ENCODE results near the gene CAPZA1. TPM values are rescaled to one million over a fixed set of nuclear protein-coding genes. Genes with fewer than 3 reads are reported as not detected.

The CAPZA1 gene
- total RNA-seq, 6 donors from 2014 or later = 91.1 to 196 (median 128) TPM

GRCh38 chr1:112712191-112712590 lies 92.6 kb downstream of the CAPZA1 start:
- 89 to 92% methylated on average over 7 of the region's 7 CpGs for WGBS, 2 donors
- no peaks in the 10 kb centered on the region for H3K27me3 ChIP-seq
- TF ChIP-seq CTCF (IDR thresholded peaks at IDR 0.05) (no peak), EP300 (IDR thresholded peaks at IDR 0.05) (no peak), POLR2AphosphoS5 (IDR thresholded peaks at IDR 0.05) (no peak), POLR2A (IDR thresholded peaks at IDR 0.05) (no peak)
- no peak overlapping the region for H3K4me3 ChIP-seq
- DNase-seq (no peak), ATAC-seq (ENCODE audit: low FRiP score in 2 of 2) (no peak)
- H3K9me3 ChIP-seq = no peaks in the 10 kb centered on the region
- H3K27ac ChIP-seq = no peak overlapping the region
- no peaks in the 10 kb centered on the region for H3K36me3 ChIP-seq
- peaks cover 13 to 34% (median 28%) of the 10 kb centered on the region in 4 donors for H3K4me1 ChIP-seq

GRCh38 chr1:112712701-112713128 lies 93.1 kb downstream of the CAPZA1 start:
- Histone ChIP-seq H3K4me3 (no peak overlapping the region), H3K4me1 (peaks cover 10 to 29% (median 24%) of the 10 kb centered on the region in 4 donors), H3K27ac (no peak overlapping the region), H3K36me3 (no peaks in the 10 kb centered on the region), H3K9me3 (no peaks in the 10 kb centered on the region), H3K27me3 (no peaks in the 10 kb centered on the region)
- 84 to 86% methylated on average over 8 to 9 of the region's 9 CpGs for WGBS, 2 donors
- ATAC-seq (ENCODE audit: low FRiP score in 2 of 2) (no peak), DNase-seq (no peak)
- TF ChIP-seq POLR2AphosphoS5 (IDR thresholded peaks at IDR 0.05) (no peak), EP300 (IDR thresholded peaks at IDR 0.05) (no peak), CTCF (IDR thresholded peaks at IDR 0.05) (no peak), POLR2A (IDR thresholded peaks at IDR 0.05) (no peak)

- H3K4me3 ChIP-seq = peak overlapping the region in 3 of 4 donors; percentile 64 to 75 (median 70)
- H3K27ac ChIP-seq = no peak overlapping the region
- H3K4me1 ChIP-seq = peaks cover 10 to 33% (median 25%) of the 10 kb centered on the region in 4 donors
- H3K36me3 ChIP-seq = no peaks in the 10 kb centered on the region
- no peak for ATAC-seq (ENCODE audit: low FRiP score in 2 of 2)
- TF ChIP-seq EP300 (IDR thresholded peaks at IDR 0.05) (no peak), CTCF (IDR thresholded peaks at IDR 0.05) (no peak)
- 49% methylated on average over 13 to 14 of the region's 14 CpGs for WGBS, 2 donors
- no peaks in the 10 kb centered on the region for H3K27me3 ChIP-seq
- DNase-seq = peak in 1 of 2 donors; percentile 58
- H3K9me3 ChIP-seq = no peaks in the 10 kb centered on the region
Observed at GRCh38 chr1:112713466-112714312, 94.1 kb downstream of the CAPZA1 start.

- WGBS, 2 donors = 1 to 3% methylated on average over 33 to 48 of the region's 86 CpGs
- H3K27me3 ChIP-seq = peaks cover 0 to 4% (median 0%) of the 10 kb centered on the region in 4 donors
- H3K4me1 ChIP-seq = peaks cover 13 to 36% (median 28%) of the 10 kb centered on the region in 4 donors
- H3K36me3 ChIP-seq = no peaks in the 10 kb centered on the region
- DNase-seq (peak in 1 of 2 donors; percentile 83), ATAC-seq (ENCODE audit: low FRiP score in 2 of 2) (peak in 1 of 2 donors; percentile 22)
- H3K27ac ChIP-seq = peak overlapping the region in 1 of 4 donors; percentile 77
- TF ChIP-seq POLR2A (IDR thresholded peaks at IDR 0.05) (peak in 1 of 4 donors; percentile 8), POLR2AphosphoS5 (IDR thresholded peaks at IDR 0.05) (no peak), EP300 (IDR thresholded peaks at IDR 0.05) (no peak), CTCF (IDR thresholded peaks at IDR 0.05) (peak in 1 of 6 experiments; percentile 4)
- no peaks in the 10 kb centered on the region for H3K9me3 ChIP-seq
- H3K4me3 ChIP-seq = peak overlapping the region; percentile 48 to 75 (median 67)
Observed at GRCh38 chr1:112714313-112715263, 95.0 kb downstream of the CAPZA1 start.
